OCI-LY7 (cell line): ENCODE measurements around the gene PDILT. TPM values are rescaled to one million over a fixed set of nuclear protein-coding genes. Genes with fewer than 3 reads are reported as not detected.

Source experiments
- BruUV-seq: library from RNA; stranded (reverse); fragments of 400-500 nt; replicated peaks from 2 replicates; lab custom pipeline; 2021; lab: Mats Ljungman, UMichigan
- CTCF ChIA-PET: fragments of 300-600 bp; sonication (Branson Sonifier 250); formaldehyde crosslinking; loops from one replicate; lab custom pipeline; 2022; ENCODE audit warnings: antibody characterized with exemption; ENCODE audit not compliant: unreplicated experiment; lab: Charles Lee
- POLR2A ChIA-PET: fragments of 300-600 bp; sonication (Branson Sonifier 250); formaldehyde crosslinking; loops from one replicate; lab custom pipeline; 2022; ENCODE audit warnings: antibody characterized with exemption; lab: Charles Lee
- DNase-seq: peaks from one replicate; pipeline ENCODE4 v3.0.0-alpha.2; 2015; ENCODE audit warnings: low spot score
- H2AFZ ChIP-seq: fragments of 200-600 bp; sonication (generic), shearing (Covaris generic); 2 replicates; pipeline ENCODE4 v1.6.1; 2014; ENCODE audit warnings: mild to moderate bottlenecking, antibody characterized with exemption, low read length, moderate library complexity
- H3K27ac ChIP-seq: fragments of 200-600 bp; sonication (generic); 2 replicates; pipeline ENCODE4 v1.5.1; 2014; ENCODE audit warnings: mixed run types, low read depth, mild to moderate bottlenecking, moderate library complexity, low read length, inconsistent platforms; ENCODE audit not compliant: poor library complexity, severe bottlenecking
- H3K36me3 ChIP-seq: fragments of 200-600 bp; sonication (generic); 2 replicates; pipeline ENCODE4 v1.6.1; 2014; ENCODE audit warnings: mild to moderate bottlenecking, antibody characterized with exemption, low read length, moderate library complexity, mixed read lengths; ENCODE audit not compliant: insufficient read depth
- H3K4me1 ChIP-seq: fragments of 200-600 bp; sonication (generic); 2 replicates; pipeline ENCODE4 v1.5.1; 2014; ENCODE audit warnings: mild to moderate bottlenecking, low read length; ENCODE audit not compliant: insufficient read depth, poor library complexity, severe bottlenecking
- H3K4me2 ChIP-seq: fragments of 200-600 bp; sonication (generic); 2 replicates; pipeline ENCODE4 v1.6.1; 2014; ENCODE audit warnings: mild to moderate bottlenecking, low read length
- H3K4me3 ChIP-seq: fragments of 200-600 bp; sonication (generic); 2 replicates; pipeline ENCODE4 v1.5.1; 2014; ENCODE audit warnings: mild to moderate bottlenecking, low read depth, low read length; ENCODE audit not compliant: poor library complexity, severe bottlenecking
- H3K79me2 ChIP-seq: fragments of 200-600 bp; sonication (generic); 2 replicates; pipeline ENCODE4 v1.6.1; 2016; ENCODE audit warnings: low read depth, mild to moderate bottlenecking, low read length, moderate library complexity, mixed read lengths; ENCODE audit not compliant: insufficient read depth
- H3K9me2 ChIP-seq: fragments of 200-600 bp; sonication (generic); 2 replicates; pipeline ENCODE4 v1.6.1; 2016; ENCODE audit warnings: mild to moderate bottlenecking, low read length, mixed read lengths; ENCODE audit not compliant: insufficient read depth
- H3K9me3 ChIP-seq: fragments of 200-600 bp; sonication (generic); 2 replicates; pipeline ENCODE4 v1.6.1; 2014; ENCODE audit warnings: mild to moderate bottlenecking, mixed run types, low read length, mixed read lengths
- H4K20me1 ChIP-seq: fragments of 200-600 bp; sonication (generic); 2 replicates; pipeline ENCODE4 v1.6.1; 2014; ENCODE audit warnings: mild to moderate bottlenecking, antibody characterized with exemption, low read length, moderate library complexity, mixed read lengths; ENCODE audit not compliant: insufficient read depth
- CTCF ChIP-seq: fragments of 200-600 bp; sonication (generic); conservative IDR thresholded peaks from 2 replicates; pipeline ENCODE4 v1.5.1; 2014; ENCODE audit warnings: mild to moderate bottlenecking, antibody characterized with exemption, low read length, moderate library complexity, mixed read lengths
- EZH2phosphoT487 ChIP-seq: fragments of 200-600 bp; sonication (generic); IDR thresholded peaks from 2 replicates; pipeline ENCODE4 v1.6.1; 2018; ENCODE audit warnings: low read depth, borderline replicate concordance, mild to moderate bottlenecking, mixed run types, antibody characterized with exemption, low read length, moderate library complexity, mixed read lengths
- intact Hi-C: fragments of 100-400 bp; cut with micrococcal nuclease; formaldehyde crosslinking; loops from one replicate; pipeline ENCODE4 v1.10.0; 2022; ENCODE audit not compliant: unreplicated experiment
- total RNA-seq, 2 experiments: library from RNA; depleted of rRNA in 1 of 2; stranded (reverse); fragments of >200 nt in 1 of 2; shearing (Covaris generic) in 1 of 2; gene quantifications; 2 replicates each; pipeline ENCODE4 v1.2.3, GENCODE V29; 2014 to 2022

The PDILT gene
- total RNA-seq, 2 experiments from 2014 or later: not detected

GRCh38 chr16:20393801-20394577 is 10.5 kb downstream of the PDILT start:
- no peak overlapping the region for H3K4me3 ChIP-seq
- H2AFZ ChIP-seq: no peak overlapping the region
- BruUV-seq: no TSS peak
- H3K27ac ChIP-seq: no peak overlapping the region
- ChIA-PET CTCF (no interaction called here), POLR2A (no interaction called here)
- no peak for DNase-seq
- H4K20me1 ChIP-seq: no peaks in the 10 kb centered on the region
- intact Hi-C loops: no loop called here
- TF ChIP-seq EZH2phosphoT487 (no peak), CTCF (no peak)
- no peaks in the 10 kb centered on the region for H3K9me2 ChIP-seq
- H3K9me3 ChIP-seq: no peaks in the 10 kb centered on the region
- H3K4me2 ChIP-seq: no peak overlapping the region
- H3K36me3 ChIP-seq: no peaks in the 10 kb centered on the region
- no peaks in the 10 kb centered on the region for H3K79me2 ChIP-seq
- no peaks in the 10 kb centered on the region for H3K4me1 ChIP-seq

GRCh38 chr16:20391045-20391444 is 13.5 kb downstream of the PDILT start:
- Histone ChIP-seq H3K36me3 (no peaks in the 10 kb centered on the region), H3K79me2 (no peaks in the 10 kb centered on the region), H3K9me2 (no peaks in the 10 kb centered on the region), H3K4me1 (no peaks in the 10 kb centered on the region), H2AFZ (no peak overlapping the region), H3K4me2 (no peak overlapping the region), H4K20me1 (no peaks in the 10 kb centered on the region), H3K27ac (no peak overlapping the region), H3K9me3 (no peaks in the 10 kb centered on the region), H3K4me3 (no peak overlapping the region)
- intact Hi-C loops: no loop called here
- TF ChIP-seq EZH2phosphoT487 (no peak), CTCF (no peak)
- DNase-seq: no peak
- BruUV-seq: no TSS peak
- ChIA-PET POLR2A (no interaction called here), CTCF (no interaction called here)

GRCh38 chr16:20388854-20389253 is 15.7 kb downstream of the PDILT start:
- H4K20me1 ChIP-seq: no peaks in the 10 kb centered on the region
- no TSS peak for BruUV-seq
- CTCF ChIA-PET: no interaction called here
- no peak overlapping the region for H3K4me3 ChIP-seq
- DNase-seq: no peak
- no peaks in the 10 kb centered on the region for H3K9me2 ChIP-seq
- H3K36me3 ChIP-seq: no peaks in the 10 kb centered on the region
- H3K4me1 ChIP-seq: no peaks in the 10 kb centered on the region
- H3K79me2 ChIP-seq: no peaks in the 10 kb centered on the region
- H3K4me2 ChIP-seq: no peak overlapping the region
- no peak overlapping the region for H2AFZ ChIP-seq
- intact Hi-C loops: no loop called here
- H3K27ac ChIP-seq: no peak overlapping the region
- no peaks in the 10 kb centered on the region for H3K9me3 ChIP-seq
- TF ChIP-seq EZH2phosphoT487 (no peak), CTCF (no peak)
- POLR2A ChIA-PET: no interaction called here
